GM12878 (cell line): Measurements from ENCODE around the gene GPSM3. TPM values are rescaled to one million over a fixed set of nuclear protein-coding genes. Genes with fewer than 3 reads are reported as not detected.

Source experiments
- ATAC-seq: fragments of 200-7000 bp; cut with Tn5 transposase; 3 replicates; pipeline ENCODE4 v1.9.1; 2020; ENCODE audit warnings: mild to moderate bottlenecking, moderate library complexity
- BruUV-seq: library from RNA; stranded (reverse); fragments of 400-500 nt; replicated peaks from 2 replicates; lab custom pipeline; 2021; lab: Mats Ljungman, UMichigan
- CTCF ChIA-PET: fragments of 300-600 bp; sonication (Branson Sonifier 250); formaldehyde crosslinking; extraction: SDS; loops from one replicate; lab custom pipeline; 2021; ENCODE audit warnings: inconsistent platforms; lab: Yijun Ruan, JAX
- POLR2A ChIA-PET: fragments of 350-600 bp; formaldehyde crosslinking; extraction: SDS; loops from one replicate; lab custom pipeline; 2021; ENCODE audit warnings: inconsistent platforms; lab: Charles Lee
- RAD21 ChIA-PET: fragments of 300-600 bp; sonication (Branson Sonifier 250); formaldehyde crosslinking; loops from one replicate; lab custom pipeline; 2023; ENCODE audit warnings: antibody characterized with exemption; ENCODE audit not compliant: unreplicated experiment; lab: Charles Lee
- SMC1A ChIA-PET: fragments of 300-600 bp; sonication (Branson Sonifier 250); formaldehyde crosslinking; loops from one replicate; lab custom pipeline; 2023; ENCODE audit not compliant: unreplicated experiment, uncharacterized antibody; lab: Charles Lee
- DNase-seq: peaks from one replicate; pipeline ENCODE4 v3.0.0-alpha.2; 2011; ENCODE audit warnings: low read depth, low spot score
- FAIRE-seq: peaks from 3 replicates; lab custom pipeline; 2011; peaks lifted over from hg19 to GRCh38; lab: Jason Lieb, UNC
- H2AFZ ChIP-seq: 2 replicates; pipeline ENCODE4 v1.6.0; 2011; ENCODE audit warnings: low read depth, low read length, control low read depth; ENCODE audit not compliant: control insufficient read depth
- H3K27ac ChIP-seq: 2 replicates; pipeline ENCODE4 v1.5.1; 2011; ENCODE audit warnings: control low read depth; ENCODE audit not compliant: control insufficient read depth, insufficient read depth
- H3K27me3 ChIP-seq, 2 experiments: replicated peaks in 1 of 2; 2 replicates each; pipeline versions ENCODE4 v1.6.0 to v1.6.1; 2011; ENCODE audit warnings: low read length in 1 of 2; ENCODE audit not compliant: control insufficient read depth in 2 of 2, insufficient read depth in 2 of 2
- H3K36me3 ChIP-seq, 2 experiments: 2 replicates each; pipeline ENCODE4 v1.5.1; 2011; ENCODE audit warnings: low read length in 1 of 2; ENCODE audit not compliant: control insufficient read depth in 2 of 2, insufficient read depth in 2 of 2
- H3K4me1 ChIP-seq: 2 replicates; pipeline ENCODE4 v1.6.1; 2011; ENCODE audit warnings: mild to moderate bottlenecking, low read length, moderate library complexity, mixed read lengths; ENCODE audit not compliant: control insufficient read depth, insufficient read depth
- H3K4me2 ChIP-seq: 2 replicates; pipeline ENCODE4 v1.6.0; 2011; ENCODE audit warnings: control low read depth; ENCODE audit not compliant: control insufficient read depth, insufficient read depth
- H3K4me3 ChIP-seq: fragments of 200-600 bp; sonication (generic); 2 replicates; pipeline ENCODE4 v1.5.1; 2016
- H3K79me2 ChIP-seq: 2 replicates; pipeline ENCODE4 v1.6.0; 2011; ENCODE audit warnings: low read length; ENCODE audit not compliant: control insufficient read depth, insufficient read depth
- H3K9ac ChIP-seq: 2 replicates; pipeline ENCODE4 v1.8.0; 2011; ENCODE audit warnings: low read length, control low read depth, mixed read lengths; ENCODE audit not compliant: control insufficient read depth, insufficient read depth
- H3K9me3 ChIP-seq: replicated peaks from 3 replicates; pipeline ENCODE4 v1.5.1; 2011; ENCODE audit warnings: mild to moderate bottlenecking, low read length; ENCODE audit not compliant: control insufficient read depth, insufficient read depth
- H4K20me1 ChIP-seq: 2 replicates; pipeline ENCODE4 v1.6.0; 2011; ENCODE audit not compliant: control insufficient read depth, insufficient read depth
- BHLHE40 ChIP-seq, 2 experiments: fragments of 450-650 bp in 1 of 2; IDR thresholded peaks; 2 replicates each; pipeline ENCODE4 v1.6.1; 2011 to 2017; ENCODE audit warnings: low read depth in 2 of 2, borderline replicate concordance in 1 of 2, improper control_type of control experiment in 1 of 2, low read length in 1 of 2, mild to moderate bottlenecking in 1 of 2
- EED ChIP-seq: sonication (generic); IDR thresholded peaks from 2 replicates; pipeline ENCODE4 v1.6.1; 2016; ENCODE audit warnings: antibody characterized with exemption, low read depth
- FOXK2 ChIP-seq: fragments of 450-650 bp; IDR thresholded peaks from 2 replicates; pipeline ENCODE4 v1.6.1; 2017; ENCODE audit warnings: mild to moderate bottlenecking, moderate library complexity
- GABPA ChIP-seq: IDR thresholded peaks from 2 replicates; pipeline ENCODE4 v1.6.1; 2014; ENCODE audit warnings: antibody characterized with exemption, low read depth, mild to moderate bottlenecking, inconsistent platforms
- MAX ChIP-seq: IDR thresholded peaks from 2 replicates; pipeline ENCODE4 v1.6.1; 2012; ENCODE audit warnings: low read depth, low read length, improper control_type of control experiment
- RBBP5 ChIP-seq: fragments of 200-600 bp; sonication (generic); conservative IDR thresholded peaks from 2 replicates; pipeline ENCODE4 v1.6.1; 2016
- RUNX3 ChIP-seq: IDR thresholded peaks from 2 replicates; pipeline ENCODE4 v1.6.1; 2012; ENCODE audit warnings: low read length, inconsistent platforms
- WGBS: methylation state at CpG from one replicate; pipeline ENCODE4 v1.1.6; 2016; ENCODE audit warnings: low lambda C conversion rate; ENCODE audit not compliant: insufficient replicate concordance, insufficient coverage; ENCODE audit errors: missing lambda C conversion rate; 5-methylcytosine and 5-hydroxymethylcytosine counted together
- in situ Hi-C: fragments of 300-500 bp; cut with MboI; formaldehyde crosslinking; loops from 9 replicates; pipeline ENCODE4 v1.14.3; 2018; ENCODE audit warnings: mixed read lengths
- intact Hi-C: fragments of 100-400 bp; cut with micrococcal nuclease; formaldehyde crosslinking; loops from one replicate; pipeline ENCODE4 v1.14.2; 2022; ENCODE audit not compliant: unreplicated experiment
- polyA plus RNA-seq, 11 experiments: library from polyadenylated mRNA; depleted of rRNA in 4 of 11; unstranded in 6 of 11; stranded (reverse) in 5 of 11; fragments of >200 nt; fragmentation: Nextera tagmentation in 4 of 11; fragmentation: Illumina TruSeq in 1 of 11; extraction: Ambion mirVana in 4 of 11; extraction: Trizol in 1 of 11; gene quantifications; 1 replicate in 1 of 11; 2 replicates in 10 of 11; pipeline versions ENCODE4 v1.2.1 to v1.2.3, GENCODE V29; 2011 to 2016; ENCODE audit warnings: inconsistent platforms in 2 of 11, missing spikeins in 2 of 11, low read depth in 1 of 11
- total RNA-seq, 4 experiments: library from RNA; depleted of rRNA in 3 of 4; stranded (reverse); fragments of >200 nt in 3 of 4; fragmentation: Illumina TruSeq in 1 of 4; extraction: Trizol in 1 of 4; gene quantifications; 2 replicates each; pipeline versions ENCODE4 v1.2.1 to v1.2.3, GENCODE V29; 2013 to 2021
- TF ChIP-seq, protein P1 (sequence below): fragments of 150-350 bp; IDR thresholded peaks from 2 replicates; pipeline ENCODE4 v1.6.1; 2014; ENCODE audit warnings: mild to moderate bottlenecking, low read depth, low read length
- TF ChIP-seq, protein P2 (sequence below): fragments of 450-650 bp; IDR thresholded peaks from 2 replicates; pipeline ENCODE4 v1.6.1; 2016; ENCODE audit warnings: mild to moderate bottlenecking
- TF ChIP-seq, protein P3 (sequence below): fragments of 450-650 bp; IDR thresholded peaks from 2 replicates; pipeline ENCODE4 v1.6.1; 2017; ENCODE audit warnings: antibody characterized with exemption, mild to moderate bottlenecking, moderate library complexity

Gene GPSM3
- total and polyA plus RNA-seq, 10 of the 15 experiments (the other 5 are each of a cell fraction or from before 2014, with no cell fraction given), result 22.0 to 137 (median 113) TPM

GRCh38 chr6:32183483-32184083 is 8.9 kb downstream of the GPSM3 start:
- SMC1A ChIA-PET, result no interaction called here
- intact Hi-C loops (no loop called here), in situ Hi-C loops (no loop called here)
- peaks cover 21% of the 10 kb centered on the region for H3K4me1 ChIP-seq
- no peaks in the 10 kb centered on the region for H4K20me1 ChIP-seq
- ATAC-seq (no peak), FAIRE-seq (no peak), DNase-seq (no peak)
- no peak overlapping the region for H3K9ac ChIP-seq
- POLR2A ChIA-PET, result no interaction called here
- peaks cover 4 to 9% of the 10 kb centered on the region in 2 experiments; a peak in 3 of 4 replicates for H3K36me3 ChIP-seq
- RAD21 ChIA-PET, result interaction anchor here (1.2 kb wide), 1 partner anchor 12 kb away, joined by 3 read pairs; no protein-coding TSS in a partner anchor
- TF ChIP-seq RBBP5, result no peak
- TF ChIP-seq, protein P1, sequence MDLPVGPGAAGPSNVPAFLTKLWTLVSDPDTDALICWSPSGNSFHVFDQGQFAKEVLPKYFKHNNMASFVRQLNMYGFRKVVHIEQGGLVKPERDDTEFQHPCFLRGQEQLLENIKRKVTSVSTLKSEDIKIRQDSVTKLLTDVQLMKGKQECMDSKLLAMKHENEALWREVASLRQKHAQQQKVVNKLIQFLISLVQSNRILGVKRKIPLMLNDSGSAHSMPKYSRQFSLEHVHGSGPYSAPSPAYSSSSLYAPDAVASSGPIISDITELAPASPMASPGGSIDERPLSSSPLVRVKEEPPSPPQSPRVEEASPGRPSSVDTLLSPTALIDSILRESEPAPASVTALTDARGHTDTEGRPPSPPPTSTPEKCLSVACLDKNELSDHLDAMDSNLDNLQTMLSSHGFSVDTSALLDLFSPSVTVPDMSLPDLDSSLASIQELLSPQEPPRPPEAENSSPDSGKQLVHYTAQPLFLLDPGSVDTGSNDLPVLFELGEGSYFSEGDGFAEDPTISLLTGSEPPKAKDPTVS, result no peak
- no peak for TF ChIP-seq MAX
- H2AFZ ChIP-seq, result no peak overlapping the region
- no peak overlapping the region for H3K27ac ChIP-seq
- no peak overlapping the region for H3K4me2 ChIP-seq
- no peaks in the 10 kb centered on the region for H3K9me3 ChIP-seq
- H3K4me3 ChIP-seq, result no peak overlapping the region
- 88% methylated on average over 15 of the region's 15 CpGs for WGBS
- CTCF ChIA-PET, result no interaction called here
- H3K27me3 ChIP-seq, result no peaks in the 10 kb centered on the region
- peaks cover 22% of the 10 kb centered on the region for H3K79me2 ChIP-seq
- no TSS peak for BruUV-seq

DNA sequence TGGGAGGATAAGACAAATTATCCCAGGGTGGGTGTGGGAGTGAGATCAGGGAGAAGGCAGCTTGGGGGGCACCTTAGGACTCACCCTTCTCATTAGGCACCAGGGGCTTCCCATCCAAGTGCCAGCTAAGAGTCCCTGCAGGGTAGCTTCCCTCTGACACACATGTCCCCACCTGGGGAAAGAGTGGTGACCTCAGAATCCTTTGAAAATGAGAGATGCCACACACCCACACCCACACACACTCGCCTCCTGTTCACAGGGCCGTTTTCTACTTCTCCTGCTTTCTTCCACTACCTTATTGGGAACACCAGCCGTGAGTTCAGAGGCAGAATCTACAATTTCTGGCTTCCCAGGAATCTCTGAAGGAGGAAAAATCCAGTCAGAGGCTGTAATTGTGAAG is 9.4 kb downstream of the GPSM3 start:
- FAIRE-seq, result no peak
- no peak for DNase-seq
- Histone ChIP-seq H3K4me2 (no peak overlapping the region), H3K9ac (no peak overlapping the region), H4K20me1 (no peaks in the 10 kb centered on the region), H3K79me2 (peaks cover 18% of the 10 kb centered on the region), H3K4me3 (no peak overlapping the region), H3K9me3 (no peaks in the 10 kb centered on the region), H3K27ac (no peak overlapping the region), H3K36me3 (peaks cover 4 to 9% of the 10 kb centered on the region in 2 experiments; a peak in 3 of 4 replicates), H3K4me1 (peaks cover 17% of the 10 kb centered on the region), H2AFZ (no peak overlapping the region), H3K27me3 (no peaks in the 10 kb centered on the region)
- intact Hi-C loops (no loop called here), in situ Hi-C loops (no loop called here)
- POLR2A ChIA-PET, result no interaction called here
- RAD21 ChIA-PET, result interaction anchor here (1.2 kb wide), 1 partner anchor 12 kb away, joined by 3 read pairs; no protein-coding TSS in a partner anchor
- CTCF ChIA-PET, result no interaction called here
- SMC1A ChIA-PET, result no interaction called here
- WGBS, result 73% methylated on average over 3 of the region's 3 CpGs
- ATAC-seq, result no peak
- BruUV-seq, result no TSS peak
- TF ChIP-seq BHLHE40 (IDR thresholded peaks at IDR 0.05; ENCODE audit: borderline replicate concordance in 1 of 2, low read depth in 2 of 2, low read length in 1 of 2) (no peak), GABPA (no peak), RUNX3 (no peak), EED (no peak), FOXK2 (no peak)
- TF ChIP-seq, protein P2, sequence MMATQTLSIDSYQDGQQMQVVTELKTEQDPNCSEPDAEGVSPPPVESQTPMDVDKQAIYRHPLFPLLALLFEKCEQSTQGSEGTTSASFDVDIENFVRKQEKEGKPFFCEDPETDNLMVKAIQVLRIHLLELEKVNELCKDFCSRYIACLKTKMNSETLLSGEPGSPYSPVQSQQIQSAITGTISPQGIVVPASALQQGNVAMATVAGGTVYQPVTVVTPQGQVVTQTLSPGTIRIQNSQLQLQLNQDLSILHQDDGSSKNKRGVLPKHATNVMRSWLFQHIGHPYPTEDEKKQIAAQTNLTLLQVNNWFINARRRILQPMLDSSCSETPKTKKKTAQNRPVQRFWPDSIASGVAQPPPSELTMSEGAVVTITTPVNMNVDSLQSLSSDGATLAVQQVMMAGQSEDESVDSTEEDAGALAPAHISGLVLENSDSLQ, result no peak
- TF ChIP-seq, protein P3, sequence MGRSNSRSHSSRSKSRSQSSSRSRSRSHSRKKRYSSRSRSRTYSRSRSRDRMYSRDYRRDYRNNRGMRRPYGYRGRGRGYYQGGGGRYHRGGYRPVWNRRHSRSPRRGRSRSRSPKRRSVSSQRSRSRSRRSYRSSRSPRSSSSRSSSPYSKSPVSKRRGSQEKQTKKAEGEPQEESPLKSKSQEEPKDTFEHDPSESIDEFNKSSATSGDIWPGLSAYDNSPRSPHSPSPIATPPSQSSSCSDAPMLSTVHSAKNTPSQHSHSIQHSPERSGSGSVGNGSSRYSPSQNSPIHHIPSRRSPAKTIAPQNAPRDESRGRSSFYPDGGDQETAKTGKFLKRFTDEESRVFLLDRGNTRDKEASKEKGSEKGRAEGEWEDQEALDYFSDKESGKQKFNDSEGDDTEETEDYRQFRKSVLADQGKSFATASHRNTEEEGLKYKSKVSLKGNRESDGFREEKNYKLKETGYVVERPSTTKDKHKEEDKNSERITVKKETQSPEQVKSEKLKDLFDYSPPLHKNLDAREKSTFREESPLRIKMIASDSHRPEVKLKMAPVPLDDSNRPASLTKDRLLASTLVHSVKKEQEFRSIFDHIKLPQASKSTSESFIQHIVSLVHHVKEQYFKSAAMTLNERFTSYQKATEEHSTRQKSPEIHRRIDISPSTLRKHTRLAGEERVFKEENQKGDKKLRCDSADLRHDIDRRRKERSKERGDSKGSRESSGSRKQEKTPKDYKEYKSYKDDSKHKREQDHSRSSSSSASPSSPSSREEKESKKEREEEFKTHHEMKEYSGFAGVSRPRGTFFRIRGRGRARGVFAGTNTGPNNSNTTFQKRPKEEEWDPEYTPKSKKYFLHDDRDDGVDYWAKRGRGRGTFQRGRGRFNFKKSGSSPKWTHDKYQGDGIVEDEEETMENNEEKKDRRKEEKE, result no peak
